HCT116 (cell line): ENCODE measurements around the gene BMX. TPM values are rescaled to one million over a fixed set of nuclear protein-coding genes. Genes with fewer than 3 reads are reported as not detected.

Experiments
- ATAC-seq: fragments of 200-7000 bp; cut with Tn5 transposase; 2 replicates; pipeline ENCODE4 v1.9.1; 2020; ENCODE audit warnings: mild to moderate bottlenecking, moderate library complexity
- BruUV-seq: library from RNA; stranded (reverse); fragments of 400-500 nt; replicated peaks from 2 replicates; lab custom pipeline; 2021; lab: Mats Ljungman, UMichigan
- CTCF ChIA-PET: fragments of 300-600 bp; sonication (Branson Sonifier 250); formaldehyde crosslinking; loops from one replicate; lab custom pipeline; 2021; ENCODE audit warnings: antibody characterized with exemption; lab: Charles Lee
- POLR2A ChIA-PET: fragments of 300-600, 350-600 bp; sonication (Branson Sonifier 250); formaldehyde crosslinking; loops from one replicate; lab custom pipeline; 2021; ENCODE audit warnings: antibody characterized with exemption; lab: Charles Lee
- RAD21 ChIA-PET, 2 experiments: fragments of 300-600 bp; sonication (Branson Sonifier 250); formaldehyde crosslinking; loops; one replicate each; lab custom pipeline; 2023; ENCODE audit warnings: low total read pairs in 2 of 2; ENCODE audit not compliant: uncharacterized antibody in 2 of 2, unreplicated experiment in 2 of 2, low non-redundant PET in 1 of 2; lab: Charles Lee
- DNase-seq: peaks from one replicate; pipeline ENCODE4 v3.0.0-alpha.2; 2010; ENCODE audit warnings: low read depth, low spot score
- H2AFZ ChIP-seq: fragments of 200-600 bp; shearing (Covaris generic), sonication (generic); 2 replicates; pipeline ENCODE4 v1.6.1; 2017; ENCODE audit warnings: low read depth, mixed run types, mixed read lengths, antibody characterized with exemption, low read length; ENCODE audit not compliant: poor library complexity, severe bottlenecking
- H3K27ac ChIP-seq: 2 replicates; pipeline ENCODE4 v1.5.1; 2012; ENCODE audit warnings: low read depth, low read length
- H3K27me3 ChIP-seq: fragments of 200-600 bp; sonication (generic); 2 replicates; pipeline ENCODE4 v1.6.1; 2016; ENCODE audit warnings: mixed run types, low read length, mixed read lengths; ENCODE audit not compliant: insufficient read depth
- H3K36me3 ChIP-seq, 2 experiments: fragments of 200-500 bp in 1 of 2; fragments of 200-600 bp in 1 of 2; sonication (Bioruptor generic) in 1 of 2; sonication (generic) in 1 of 2; 2 replicates each; pipeline versions ENCODE4 v1.5.1 to v1.6.1; 2014 to 2016; ENCODE audit warnings: low read length in 2 of 2, inconsistent platforms in 1 of 2, mixed read lengths in 1 of 2, mixed run types in 1 of 2; ENCODE audit not compliant: insufficient read depth in 2 of 2, control insufficient read depth in 1 of 2
- H3K4me1 ChIP-seq, 2 experiments: fragments of 200-600 bp in 1 of 2; sonication (generic) in 1 of 2; 2 replicates each; pipeline versions ENCODE4 v1.5.1 to v1.6.1; 2012 to 2017; ENCODE audit warnings: low read length in 2 of 2, inconsistent platforms in 1 of 2, mild to moderate bottlenecking in 1 of 2, mixed read lengths in 1 of 2, mixed run types in 1 of 2, moderate library complexity in 1 of 2; ENCODE audit not compliant: insufficient read depth in 2 of 2, control insufficient read depth in 1 of 2
- H3K4me2 ChIP-seq: fragments of 200-600 bp; sonication (generic); 2 replicates; pipeline ENCODE4 v1.6.1; 2017; ENCODE audit warnings: mixed run types, low read length, mixed read lengths
- H3K4me3 ChIP-seq, 2 experiments: fragments of 200-600 bp in 1 of 2; sonication (generic) in 1 of 2; replicated peaks in 1 of 2; 2 replicates each; pipeline ENCODE4 v1.5.1; 2011 to 2016; ENCODE audit warnings: low read length in 2 of 2, control low read depth in 1 of 2, low read depth in 1 of 2, mild to moderate bottlenecking in 1 of 2, mixed read lengths in 1 of 2, mixed run types in 1 of 2
- H3K79me2 ChIP-seq: fragments of 200-600 bp; sonication (generic); 2 replicates; pipeline ENCODE4 v1.6.1; 2017; ENCODE audit warnings: mild to moderate bottlenecking, mixed run types, low read length, moderate library complexity, mixed read lengths; ENCODE audit not compliant: insufficient read depth
- H3K9ac ChIP-seq: fragments of 200-600 bp; sonication (generic); 2 replicates; pipeline ENCODE4 v1.6.1; 2016; ENCODE audit warnings: low read length, mixed read lengths
- H3K9me2 ChIP-seq: fragments of 200-600 bp; sonication (generic), shearing (Covaris generic); 2 replicates; pipeline ENCODE4 v1.6.1; 2017; ENCODE audit warnings: mixed run types, mild to moderate bottlenecking, moderate library complexity; ENCODE audit not compliant: insufficient read depth
- H3K9me3 ChIP-seq, 2 experiments: fragments of 200-500 bp in 1 of 2; fragments of 200-600 bp in 1 of 2; sonication (Bioruptor generic) in 1 of 2; sonication (generic) in 1 of 2; 2 replicates each; pipeline ENCODE4 v1.6.1; 2014 to 2017; ENCODE audit warnings: low read length in 2 of 2, mixed read lengths in 2 of 2, inconsistent platforms in 1 of 2, low read depth in 1 of 2, mild to moderate bottlenecking in 1 of 2, mixed run types in 1 of 2, moderate library complexity in 1 of 2; ENCODE audit not compliant: control insufficient read depth in 1 of 2, insufficient read depth in 1 of 2
- H4K20me1 ChIP-seq: fragments of 200-600 bp; sonication (generic), shearing (Covaris generic); 2 replicates; pipeline ENCODE4 v1.6.1; 2017; ENCODE audit warnings: mixed run types, mild to moderate bottlenecking, moderate library complexity; ENCODE audit not compliant: insufficient read depth
- ATF3 ChIP-seq: IDR thresholded peaks from 2 replicates; pipeline ENCODE4 v1.6.1; 2012
- CBX3 ChIP-seq: IDR thresholded peaks from 2 replicates; pipeline ENCODE4 v1.6.1; 2012; ENCODE audit warnings: low read depth
- CEBPB ChIP-seq: IDR thresholded peaks from 2 replicates; pipeline ENCODE4 v1.6.1; 2012; ENCODE audit warnings: low read depth
- CTCF ChIP-seq, 3 experiments: fragments of 200-600 bp in 1 of 3; sonication (generic) in 1 of 3; IDR thresholded peaks in 2 of 3; conservative IDR thresholded peaks in 1 of 3; 2 replicates each; pipeline ENCODE4 v1.5.1; 2012 to 2017; ENCODE audit warnings: low read depth in 2 of 3, low read length in 2 of 3, antibody characterized with exemption in 1 of 3, borderline replicate concordance in 1 of 3, control low read depth in 1 of 3, mild to moderate bottlenecking in 1 of 3, mixed read lengths in 1 of 3, mixed run types in 1 of 3, moderate library complexity in 1 of 3; ENCODE audit not compliant: insufficient read depth in 1 of 3
- EGR1 ChIP-seq: IDR thresholded peaks from 2 replicates; pipeline ENCODE4 v1.6.1; 2012; ENCODE audit warnings: low read depth
- ELF1 ChIP-seq: IDR thresholded peaks from 2 replicates; pipeline ENCODE4 v1.6.1; 2012; ENCODE audit warnings: low read depth, borderline replicate concordance
- EZH2 ChIP-seq: fragments of 200-600 bp; sonication (generic); IDR thresholded peaks from 2 replicates; pipeline ENCODE4 v1.6.1; 2017; ENCODE audit warnings: antibody characterized with exemption, mixed run types
- EZH2phosphoT487 ChIP-seq: fragments of 200-600 bp; IDR thresholded peaks from 2 replicates; pipeline ENCODE4 v1.6.1; 2018; ENCODE audit warnings: antibody characterized with exemption, borderline replicate concordance
- JUND ChIP-seq: IDR thresholded peaks from 2 replicates; pipeline ENCODE4 v1.6.1; 2012
- MAX ChIP-seq: IDR thresholded peaks from 2 replicates; pipeline ENCODE4 v1.6.1; 2012
- POLR2AphosphoS5 ChIP-seq: IDR thresholded peaks from 2 replicates; pipeline ENCODE4 v1.6.1; 2011; ENCODE audit warnings: mild to moderate bottlenecking, low read depth, low read length, moderate library complexity
- RAD21 ChIP-seq: IDR thresholded peaks from 2 replicates; pipeline ENCODE4 v1.6.1; 2012; ENCODE audit warnings: low read depth, mild to moderate bottlenecking
- SIN3A ChIP-seq: IDR thresholded peaks from 2 replicates; pipeline ENCODE4 v1.6.1; 2012; ENCODE audit warnings: low read depth
- SP1 ChIP-seq: IDR thresholded peaks from 2 replicates; pipeline ENCODE4 v1.6.1; 2012; ENCODE audit warnings: low read depth
- SRF ChIP-seq: IDR thresholded peaks from 2 replicates; pipeline ENCODE4 v1.6.1; 2012; ENCODE audit warnings: low read depth
- TCF7L2 ChIP-seq: IDR thresholded peaks from 2 replicates; pipeline ENCODE4 v1.7.0; 2011; ENCODE audit warnings: borderline replicate concordance, inconsistent platforms; ENCODE audit not compliant: insufficient read depth, insufficient read length; ENCODE audit errors: extremely low read depth
- YY1 ChIP-seq: IDR thresholded peaks from 2 replicates; pipeline ENCODE4 v1.6.1; 2011; ENCODE audit warnings: low read length, low read depth, moderate library complexity, mild to moderate bottlenecking; ENCODE audit not compliant: insufficient replicate concordance; ENCODE audit errors: extremely low read depth
- ZFX ChIP-seq: fragments of 450-650 bp; IDR thresholded peaks from 2 replicates; pipeline ENCODE4 v1.6.1; 2017
- intact Hi-C: fragments of 100-400 bp; cut with micrococcal nuclease; formaldehyde crosslinking; loops from 2 replicates; pipeline ENCODE4 v1.10.0; 2022
- total RNA-seq: library from RNA; stranded (reverse); gene quantifications from one replicate; pipeline ENCODE4 v1.2.1, GENCODE V29; 2021; ENCODE audit not compliant: unreplicated experiment

Gene BMX
- total RNA-seq, 1 experiment from 2014 or later, result not detected

GRCh38 chrX:15451913-15452312 lies 48.7 kb upstream of the BMX start:
- Histone ChIP-seq H4K20me1 (no peaks in the 10 kb centered on the region), H3K27me3 (no peaks in the 10 kb centered on the region), H3K79me2 (no peaks in the 10 kb centered on the region), H3K9me2 (no peaks in the 10 kb centered on the region), H3K4me1 (no peaks in the 10 kb centered on the region), H3K9me3 (no peaks in the 10 kb centered on the region), H3K4me3 (no peak overlapping the region), H3K4me2 (no peak overlapping the region), H3K27ac (no peak overlapping the region), H3K36me3 (no peaks in the 10 kb centered on the region), H3K9ac (no peak overlapping the region), H2AFZ (no peak overlapping the region)
- intact Hi-C loops, result no loop called here
- ChIA-PET RAD21 (no interaction called here), CTCF (interaction anchor here (1.5 kb wide), 1 partner anchor 20 kb away, joined by 3 read pairs; no protein-coding TSS in a partner anchor), POLR2A (no interaction called here)
- DNase-seq (no peak), ATAC-seq (no peak)
- TF ChIP-seq MAX, result no peak
- no peak for TF ChIP-seq TCF7L2
- BruUV-seq, result no TSS peak

GRCh38 chrX:15464704-15465103 lies 35.9 kb upstream of the BMX start:
- Histone ChIP-seq H3K4me1 (no peaks in the 10 kb centered on the region), H3K36me3 (no peaks in the 10 kb centered on the region), H3K9ac (no peak overlapping the region), H3K4me3 (no peak overlapping the region), H2AFZ (no peak overlapping the region), H3K27ac (no peak overlapping the region), H3K9me2 (no peaks in the 10 kb centered on the region), H3K79me2 (no peaks in the 10 kb centered on the region), H4K20me1 (no peaks in the 10 kb centered on the region), H3K4me2 (no peak overlapping the region), H3K27me3 (no peaks in the 10 kb centered on the region), H3K9me3 (no peaks in the 10 kb centered on the region)
- BruUV-seq, result no TSS peak
- ChIA-PET CTCF (no interaction called here), RAD21 (no interaction called here), POLR2A (no interaction called here)
- intact Hi-C loops, result loop anchor here (5.0 kb wide), 1 partner anchor 102 kb away; no protein-coding TSS in a partner anchor
- no peak for ATAC-seq
- no peak for DNase-seq
- TF ChIP-seq CEBPB (no peak), SRF (no peak), EZH2 (no peak), POLR2AphosphoS5 (no peak), SP1 (no peak), ATF3 (no peak), CBX3 (no peak), EZH2phosphoT487 (no peak), YY1 (no peak), CTCF (IDR thresholded peaks at IDR 0.05 in 2 of 3, conservative IDR thresholded peaks at IDR 0.05 in 1 of 3; ENCODE audit: borderline replicate concordance in 1 of 3, insufficient read depth in 1 of 3, low read depth in 2 of 3, low read length in 2 of 3) (no peak), SIN3A (no peak), ELF1 (no peak), EGR1 (no peak), JUND (no peak), ZFX (no peak), RAD21 (no peak), MAX (no peak)
